Measurements from ENCODE around the gene STPG4.

Gene STPG4

DNA sequence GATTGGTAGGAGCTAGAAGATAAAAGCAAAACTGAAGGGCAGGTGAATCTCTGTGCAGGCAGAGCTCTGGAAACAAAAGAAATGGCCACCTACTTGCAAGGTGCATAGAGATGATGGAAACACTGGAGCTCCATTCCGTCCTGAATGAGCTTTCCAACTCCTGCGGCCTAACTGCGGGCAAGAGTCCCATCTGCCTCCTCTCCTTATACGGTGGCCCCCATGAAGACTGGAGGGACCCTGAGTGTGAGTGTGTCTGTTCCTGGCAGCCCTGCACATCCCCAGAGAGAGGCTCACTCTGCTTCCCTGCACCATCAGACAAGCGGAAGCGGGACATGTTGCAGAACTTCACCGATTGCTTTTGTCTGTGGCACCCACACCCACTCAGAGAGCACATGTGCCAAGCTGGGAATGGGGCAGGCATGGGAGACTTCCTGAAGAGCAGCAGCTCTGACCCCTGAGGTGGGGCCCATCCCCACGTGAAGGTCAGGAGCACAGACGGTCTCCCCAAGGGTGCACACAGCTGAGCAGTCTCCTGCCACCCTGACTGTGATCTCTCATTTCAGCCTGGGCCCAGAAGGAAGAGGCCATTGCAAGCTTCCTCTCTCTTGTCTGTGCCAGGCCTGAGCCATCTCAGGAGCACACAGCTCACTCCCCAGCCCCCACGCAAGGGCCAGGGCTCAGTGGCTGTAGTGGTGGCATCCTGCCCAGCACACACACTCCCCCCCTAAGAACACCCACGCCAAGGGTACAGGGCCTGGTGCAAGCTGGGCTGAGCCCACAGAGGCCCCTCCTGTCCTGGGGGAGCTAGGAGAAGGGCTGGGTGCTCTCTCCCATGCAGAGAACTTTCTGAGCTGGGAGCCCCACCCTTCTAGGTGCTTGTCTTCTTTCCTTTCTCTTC lies 75.3 kb downstream of the STPG4 start:
- Histone ChIP-seq H3K9me3 (replicated peaks in 1 of 11) (no peaks in the 10 kb centered on the region), H3K4me3 (no peak overlapping the region), H3K9ac (peak overlapping the region; percentile 39 to 69 (median 57); a peak in 21 of 22 replicates), H4K20me1 (peaks cover 0 to 29% (median 0%) of the 10 kb centered on the region in 11 experiments; a peak in 5 of 22 replicates), H3K4me1 (peaks cover 43 to 99% (median 86%) of the 10 kb centered on the region in 10 experiments), H3K27ac (peak overlapping the region; percentile 26 to 81 (median 76); a peak in 21 of 22 replicates), H3K27me3 (no peaks in the 10 kb centered on the region), H3K36me3 (peaks cover 0 to 26% (median 10%) of the 10 kb centered on the region in 11 experiments; a peak in 12 of 22 replicates), H3K4me2 (peak overlapping the region; percentile 55 to 92 (median 78))
- TF ChIP-seq Cebpa-rat (IDR thresholded peaks at IDR 0.05): no peak

DNA sequence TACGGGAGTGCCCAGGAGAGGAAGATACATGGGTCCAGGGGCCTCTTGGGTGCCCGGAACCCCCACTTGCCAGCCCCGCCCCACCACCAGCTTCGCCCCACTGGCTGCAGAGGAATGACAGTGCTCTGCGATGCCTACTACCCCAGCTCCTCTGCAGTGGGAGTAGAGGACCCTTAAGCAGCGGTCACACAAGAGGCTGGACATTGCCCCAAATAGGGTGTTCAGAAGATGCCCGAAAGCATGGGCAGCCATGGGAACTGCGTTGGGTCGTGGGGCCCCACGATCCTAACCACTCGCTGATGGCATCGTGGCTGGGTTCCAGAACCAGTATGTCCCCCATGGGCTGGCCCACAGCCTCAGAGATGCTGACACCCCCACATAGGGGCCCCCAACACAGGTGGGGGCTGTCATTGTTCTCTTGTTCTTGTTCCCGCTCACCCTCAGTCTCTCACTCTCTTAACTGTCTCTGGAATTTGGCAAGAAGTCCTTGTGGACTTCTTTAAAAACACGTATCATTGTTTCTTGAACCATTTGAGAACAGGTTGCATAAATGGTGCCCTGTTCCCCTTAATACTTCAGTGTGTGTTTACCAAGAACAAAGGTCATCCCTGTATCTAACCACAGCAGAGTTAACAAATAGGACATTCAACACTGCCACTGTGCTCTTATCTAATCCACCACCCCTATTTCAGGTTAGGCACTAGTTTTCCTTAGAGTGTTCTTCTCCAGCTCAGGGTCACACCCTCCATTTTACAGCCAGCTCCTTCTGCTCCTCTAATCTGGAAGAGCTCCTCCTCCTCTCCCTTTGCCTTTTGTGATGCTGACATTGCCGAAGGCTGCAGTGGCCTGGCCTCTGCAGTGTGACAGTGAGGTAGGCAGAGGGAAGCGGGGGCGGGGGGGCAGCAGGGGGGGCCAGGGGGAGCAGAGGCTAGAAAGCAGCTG lies 76.3 kb downstream of the STPG4 start:
- Histone ChIP-seq H3K4me2 (peak overlapping the region in 10 of 11 experiments; percentile 25 to 92 (median 74); a peak in 18 of 22 replicates), H3K4me1 (peaks cover 33 to 99% (median 86%) of the 10 kb centered on the region in 10 experiments), H3K27me3 (no peaks in the 10 kb centered on the region)

DNA sequence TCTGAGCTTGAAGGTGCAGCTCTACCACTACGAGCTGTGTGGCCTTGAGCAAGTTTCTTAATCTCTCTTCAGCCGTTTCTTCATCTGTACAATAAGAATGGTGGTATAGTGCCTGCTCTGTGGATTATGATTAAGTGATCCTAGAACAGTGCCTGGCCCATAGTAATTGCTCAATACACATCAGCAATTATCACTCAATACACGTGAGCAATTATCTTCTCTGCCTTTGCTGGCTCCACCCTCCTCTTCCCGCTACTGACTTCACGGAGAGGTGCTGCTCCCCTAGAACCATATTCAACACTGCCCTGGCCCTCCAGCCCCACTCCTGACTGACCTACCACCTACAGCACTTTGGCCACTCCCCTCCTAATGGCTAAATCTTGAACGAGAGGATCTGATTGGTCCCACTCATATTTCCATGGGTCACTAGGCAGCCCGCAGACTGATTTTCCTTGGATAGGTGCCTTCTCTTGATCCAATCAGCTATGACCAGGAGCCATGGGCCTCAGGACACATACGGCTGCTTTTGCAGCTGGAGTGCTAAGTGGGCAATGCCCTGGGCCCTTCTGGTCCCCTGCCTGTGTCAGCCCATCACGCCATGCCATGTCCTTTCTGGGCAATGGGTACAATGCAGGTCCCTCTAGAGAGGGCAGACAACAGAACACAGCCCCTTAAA lies 77.5 kb downstream of the STPG4 start:
- Histone ChIP-seq H3K9ac (peak overlapping the region in 2 of 11 experiments; percentile 23 to 94; a peak in 2 of 22 replicates), H3K27ac (peak overlapping the region in 8 of 11 experiments; percentile 4 to 100 (median 73); a peak in 6 of 22 replicates)

More for the DNA sequence above, 76.3 kb downstream of the STPG4 start:
- no peak for TF ChIP-seq Cebpa-rat (IDR thresholded peaks at IDR 0.05)
- H3K9me3 ChIP-seq (replicated peaks in 1 of 11): no peaks in the 10 kb centered on the region
- H3K27ac ChIP-seq: peak overlapping the region in 8 of 11 experiments; percentile 0 to 99 (median 18); a peak in 9 of 22 replicates
- H3K4me3 ChIP-seq: no peak overlapping the region
- peaks cover 0 to 36% (median 19%) of the 10 kb centered on the region in 11 experiments; a peak in 18 of 22 replicates for H3K36me3 ChIP-seq
- H3K9ac ChIP-seq: no peak overlapping the region
- peaks cover 0 to 39% (median 0%) of the 10 kb centered on the region in 11 experiments; a peak in 6 of 22 replicates for H4K20me1 ChIP-seq

DNA sequence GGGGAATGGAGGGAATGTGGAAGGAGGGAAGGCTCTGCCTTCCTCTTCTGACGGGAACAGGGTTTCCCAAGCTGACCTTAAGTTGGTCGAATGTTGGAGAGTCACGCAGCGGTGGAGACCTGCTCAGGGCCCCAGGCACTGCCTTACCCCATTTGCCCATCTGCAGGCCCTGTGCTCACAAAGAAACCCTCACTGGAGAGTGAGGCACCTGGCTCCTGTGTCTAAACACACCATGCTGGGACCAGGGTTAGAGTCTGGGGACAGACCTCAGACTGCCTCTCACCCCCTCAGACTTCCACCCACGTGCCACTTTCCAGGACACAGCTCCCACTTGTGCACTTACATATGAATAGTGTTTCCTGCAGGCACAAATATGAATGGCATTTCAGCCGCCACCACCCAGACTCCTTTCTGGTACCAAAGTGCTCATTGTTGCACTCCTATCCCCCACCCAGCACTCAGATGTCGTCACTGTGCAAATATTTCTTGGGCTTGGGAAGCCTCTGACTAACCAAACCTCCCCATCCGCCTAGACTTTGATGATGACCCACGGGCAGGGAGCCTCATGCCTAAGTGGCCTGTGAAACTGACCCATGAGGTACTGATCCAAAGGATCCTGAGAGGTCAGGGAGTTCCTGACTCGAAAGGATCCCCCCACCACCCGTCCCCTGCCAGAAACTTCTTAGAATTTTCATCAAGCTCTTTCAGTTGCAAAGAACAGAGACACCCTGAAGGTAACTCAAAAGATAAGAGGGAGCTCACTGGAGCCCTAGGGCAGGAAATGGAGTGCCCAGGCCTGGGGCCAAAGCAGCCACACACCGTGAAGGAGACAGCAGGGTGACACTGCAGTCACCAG lies 78.3 kb downstream of the STPG4 start:
- no peaks in the 10 kb centered on the region for H3K27me3 ChIP-seq
- no peaks in the 10 kb centered on the region for H3K9me3 ChIP-seq (replicated peaks in 1 of 11)
- H3K36me3 ChIP-seq: peaks cover 0 to 44% (median 28%) of the 10 kb centered on the region in 11 experiments; a peak in 18 of 22 replicates
- H4K20me1 ChIP-seq: peaks cover 0 to 59% (median 0%) of the 10 kb centered on the region in 11 experiments; a peak in 7 of 22 replicates
- H3K9ac ChIP-seq: peak overlapping the region in 5 of 11 experiments; percentile 6 to 94 (median 23); a peak in 5 of 22 replicates
- peak overlapping the region in 8 of 11 experiments; percentile 5 to 96 (median 89); a peak in 13 of 22 replicates for H3K4me2 ChIP-seq
- peak overlapping the region in 10 of 11 experiments; percentile 3 to 100 (median 96); a peak in 16 of 22 replicates for H3K27ac ChIP-seq
- TF ChIP-seq Cebpa-rat (IDR thresholded peaks at IDR 0.05): no peak
- H3K4me1 ChIP-seq: peaks cover 39 to 99% (median 91%) of the 10 kb centered on the region in 10 experiments
- no peak overlapping the region for H3K4me3 ChIP-seq

More for the DNA sequence above, 77.5 kb downstream of the STPG4 start:
- Histone ChIP-seq H3K4me2 (peak overlapping the region in 6 of 11 experiments; percentile 87 to 96 (median 92); a peak in 10 of 22 replicates), H3K4me3 (no peak overlapping the region), H3K9me3 (replicated peaks in 1 of 11) (no peaks in the 10 kb centered on the region), H3K4me1 (peaks cover 32 to 99% (median 86%) of the 10 kb centered on the region in 10 experiments), H3K36me3 (peaks cover 0 to 44% (median 28%) of the 10 kb centered on the region in 11 experiments; a peak in 18 of 22 replicates), H4K20me1 (peaks cover 0 to 51% (median 0%) of the 10 kb centered on the region in 11 experiments; a peak in 6 of 22 replicates), H3K27me3 (no peaks in the 10 kb centered on the region)
- no peak for TF ChIP-seq Cebpa-rat (IDR thresholded peaks at IDR 0.05)

DNA sequence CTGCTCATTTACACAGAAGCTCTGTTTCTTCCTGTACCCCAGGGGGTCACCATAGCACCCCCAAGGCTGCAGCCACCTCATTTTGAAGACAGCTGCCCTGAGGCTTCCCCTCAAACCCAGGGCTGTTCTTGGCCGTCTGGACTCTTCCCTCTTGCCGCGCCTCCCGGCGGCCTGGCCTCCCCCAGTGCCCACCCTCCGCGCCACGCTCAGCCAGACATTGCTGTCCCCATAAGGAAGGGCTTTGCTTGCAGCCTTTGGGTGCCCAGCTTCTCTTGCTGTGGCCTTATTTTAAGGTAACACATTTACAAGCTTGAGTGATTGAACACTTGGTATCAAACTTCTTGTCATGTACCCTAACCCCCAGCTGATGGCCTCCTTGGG lies 79.0 kb downstream of the STPG4 start:
- Histone ChIP-seq H4K20me1 (peaks cover 0 to 66% (median 0%) of the 10 kb centered on the region in 11 experiments; a peak in 8 of 22 replicates), H3K9ac (peak overlapping the region in 6 of 11 experiments; percentile 6 to 94 (median 76); a peak in 6 of 22 replicates), H3K9me3 (replicated peaks in 1 of 11) (no peaks in the 10 kb centered on the region), H3K4me1 (peaks cover 46 to 100% (median 95%) of the 10 kb centered on the region in 10 experiments), H3K27ac (peak overlapping the region in 9 of 11 experiments; percentile 48 to 100 (median 96); a peak in 16 of 22 replicates), H3K4me3 (no peak overlapping the region), H3K36me3 (peaks cover 0 to 44% (median 28%) of the 10 kb centered on the region in 11 experiments; a peak in 18 of 22 replicates), H3K27me3 (no peaks in the 10 kb centered on the region), H3K4me2 (peak overlapping the region in 7 of 11 experiments; percentile 41 to 96 (median 91); a peak in 12 of 22 replicates)
- TF ChIP-seq Cebpa-rat (IDR thresholded peaks at IDR 0.05): no peak

DNA sequence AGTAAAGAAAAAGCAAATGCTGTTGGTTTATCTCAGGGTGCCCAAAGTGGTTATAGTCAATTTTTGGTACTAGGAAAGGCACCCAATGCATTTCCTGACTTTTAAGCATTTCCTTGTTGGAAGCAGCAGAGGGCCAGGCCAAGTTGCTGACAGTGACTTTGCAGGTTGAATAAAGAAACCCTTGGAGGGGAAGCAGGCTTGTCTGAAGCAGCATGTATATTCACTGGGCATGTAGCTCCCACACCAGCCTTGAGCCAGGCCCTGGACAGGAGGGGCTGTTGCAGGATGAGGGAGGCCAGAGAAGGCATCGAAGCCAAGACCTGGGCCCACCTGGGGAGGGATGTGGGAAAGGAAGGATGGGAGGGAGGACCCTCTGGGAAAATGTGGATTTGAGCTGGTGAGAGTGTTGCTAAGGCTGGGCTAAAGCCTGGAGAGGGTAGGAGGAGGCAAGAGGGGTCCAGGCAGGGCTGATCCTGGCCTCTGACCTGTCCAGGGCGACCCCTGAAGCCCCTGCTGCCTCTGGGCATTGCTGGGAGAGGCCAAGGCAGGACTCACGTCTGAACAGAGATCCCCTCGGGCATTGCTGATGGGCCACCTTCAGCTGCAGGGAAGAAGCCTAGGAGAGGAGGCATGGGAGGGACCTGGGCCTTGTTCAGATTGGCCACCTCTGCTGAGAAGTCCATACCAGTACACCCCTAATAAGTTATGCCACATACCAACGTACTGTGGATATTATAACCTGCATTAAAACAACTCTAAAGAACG lies 79.6 kb downstream of the STPG4 start:
- Histone ChIP-seq H3K4me2 (peak overlapping the region in 7 of 11 experiments; percentile 41 to 96 (median 91); a peak in 14 of 22 replicates), H3K4me1 (peaks cover 50 to 100% (median 95%) of the 10 kb centered on the region in 10 experiments), H4K20me1 (peaks cover 0 to 71% (median 0%) of the 10 kb centered on the region in 11 experiments; a peak in 8 of 22 replicates), H3K27me3 (no peaks in the 10 kb centered on the region), H3K9ac (peak overlapping the region in 9 of 11 experiments; percentile 6 to 94 (median 43); a peak in 14 of 22 replicates), H3K36me3 (peaks cover 0 to 46% (median 30%) of the 10 kb centered on the region in 11 experiments; a peak in 18 of 22 replicates), H3K9me3 (replicated peaks in 1 of 11) (no peaks in the 10 kb centered on the region), H3K27ac (peak overlapping the region in 9 of 11 experiments; percentile 48 to 100 (median 96); a peak in 19 of 22 replicates), H3K4me3 (no peak overlapping the region)
- TF ChIP-seq Cebpa-rat (IDR thresholded peaks at IDR 0.05): no peak

All from BLaER1 treated with 17β-estradiol and CSF1 and Interleukin-3, amounts not matched to agents 10 nM and 100 nM (cell line).